GM21717 (cell line): ENCODE measurements around the gene MOB3B.

ENCODE experiments used
- ATAC-seq: cut with Tn5 transposase; IDR thresholded peaks from one replicate; pipeline ENCODE4 v1.9.1; 2021; ENCODE audit warnings: mild to moderate bottlenecking, moderate library complexity; ENCODE audit not compliant: unreplicated experiment

MOB3B gene

DNA sequence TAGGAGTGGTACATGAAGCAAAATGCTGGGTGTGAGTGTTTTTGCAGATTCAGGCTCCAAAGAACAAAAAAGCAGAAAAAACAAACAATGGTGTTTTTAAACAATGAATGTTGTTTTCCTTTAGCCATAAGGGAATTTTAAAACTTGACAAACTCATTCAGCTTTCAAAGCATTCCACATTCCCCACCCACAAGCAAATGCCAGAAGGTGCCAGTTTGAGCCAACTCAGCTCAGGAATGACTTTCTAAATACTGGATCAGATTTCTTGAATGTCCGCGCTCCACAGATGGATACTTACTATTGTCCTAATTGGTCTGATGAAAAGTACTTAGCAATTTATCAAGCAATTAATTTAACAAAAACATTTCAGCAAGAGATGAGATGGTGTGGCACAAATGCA is 12.9 kb upstream of the MOB3B start:
- no peak for ATAC-seq

DNA sequence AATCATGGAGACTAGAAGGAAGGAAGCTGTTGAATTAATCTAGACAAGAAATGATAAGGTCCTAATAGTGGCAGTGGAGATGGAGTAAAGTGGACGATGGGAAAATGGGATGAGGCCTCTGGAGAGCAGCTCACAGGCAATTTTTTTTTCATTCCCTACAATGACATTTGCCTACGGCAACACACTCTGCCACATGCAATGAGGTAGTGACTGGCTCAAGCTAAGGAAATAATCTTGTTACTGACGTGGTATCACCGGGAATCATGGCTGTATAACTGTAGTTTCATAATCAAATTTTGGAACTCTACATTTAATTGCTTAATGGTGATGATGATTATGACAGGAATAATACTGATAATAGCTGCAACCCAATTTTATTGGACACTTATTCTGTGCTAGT is 12.1 kb upstream of the MOB3B start:
- no peak for ATAC-seq

DNA sequence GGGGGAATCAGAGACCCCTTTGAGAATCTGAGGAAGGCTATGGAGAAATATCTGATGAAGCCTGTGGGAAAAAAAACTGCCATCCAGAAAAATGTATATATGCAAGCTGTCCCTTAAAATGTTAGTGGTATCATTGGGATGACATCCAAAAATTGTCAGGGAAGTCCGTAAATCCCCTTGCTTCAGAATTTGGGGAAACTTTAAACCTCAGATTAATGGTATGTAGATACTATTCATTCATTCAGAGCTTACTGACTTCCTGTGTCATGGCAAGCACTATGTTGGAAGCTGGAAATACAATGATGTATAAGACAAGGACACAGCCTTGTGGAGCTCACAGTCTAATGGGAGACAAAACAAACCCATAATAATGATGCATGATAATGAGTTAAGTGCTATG is 10.9 kb upstream of the MOB3B start:
- ATAC-seq = no peak

DNA sequence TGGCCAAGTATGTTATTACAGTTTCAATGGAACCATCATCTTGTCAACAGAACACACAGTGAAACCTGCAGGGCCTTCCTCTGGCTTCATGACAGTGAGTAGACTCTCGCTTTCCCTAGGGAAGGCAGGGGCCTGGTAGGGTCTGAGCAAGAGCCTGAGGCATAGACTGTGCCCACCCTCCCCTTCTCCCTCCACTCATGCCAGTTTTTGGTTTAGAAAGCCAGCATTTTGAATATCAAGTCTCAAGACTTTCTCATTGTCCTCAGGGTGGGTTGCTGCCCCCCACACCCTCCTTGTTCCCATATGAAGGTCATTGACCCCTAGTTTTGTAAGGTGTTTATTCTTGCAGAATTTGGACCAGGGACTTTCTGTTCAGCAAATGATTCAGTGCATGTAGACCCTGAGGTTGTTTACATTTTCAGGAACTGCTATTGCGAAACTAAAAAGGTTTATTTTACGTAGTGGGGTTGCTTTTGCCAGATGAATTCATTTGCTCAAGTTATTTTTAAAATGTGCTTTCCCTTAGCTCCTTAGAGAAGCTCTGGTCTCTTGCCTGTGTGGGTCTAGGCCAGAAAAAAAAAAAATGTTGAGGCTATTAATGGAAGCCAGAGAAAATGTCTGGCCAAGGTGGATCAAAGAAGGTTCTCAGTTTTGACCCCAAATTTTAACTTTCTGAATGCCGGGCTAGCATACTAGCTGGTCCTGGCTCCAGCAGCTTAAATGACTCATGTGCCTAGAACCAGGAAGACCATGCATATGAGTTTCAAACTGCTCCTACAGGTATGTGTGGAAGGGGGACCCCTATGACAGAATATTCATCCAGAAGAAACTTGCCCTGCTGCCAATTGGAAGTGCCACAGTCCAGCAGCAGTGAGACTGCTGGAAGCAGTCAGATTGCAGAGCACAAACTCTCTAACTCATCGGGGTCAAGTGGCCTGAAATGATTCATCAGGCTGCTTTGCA is 10.1 kb upstream of the MOB3B start:
- ATAC-seq = peak; percentile 47

DNA sequence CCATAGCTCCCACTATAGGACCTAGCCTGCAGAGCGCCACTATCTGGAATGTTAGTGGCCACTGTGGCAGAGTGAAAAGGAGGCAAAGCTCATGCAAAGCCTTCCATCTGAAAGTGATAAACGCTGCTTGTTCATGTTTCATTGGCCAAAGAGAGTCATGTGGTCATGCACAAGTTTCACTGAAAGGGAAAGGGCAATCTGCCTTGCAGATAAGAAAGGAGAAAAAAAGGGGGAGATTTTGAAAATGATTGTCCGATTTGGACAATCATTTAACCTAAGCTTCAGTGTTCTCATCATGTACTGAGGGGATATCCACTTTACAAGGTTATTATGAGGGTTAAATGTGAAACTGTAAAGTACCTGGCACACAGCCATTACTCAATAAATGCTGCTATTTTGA is 9.0 kb upstream of the MOB3B start:
- ATAC-seq = no peak

- ATAC-seq = no peak
These were observed 8.1 kb upstream of the MOB3B start for GRCh38 chr9:27537756-27538155.

DNA sequence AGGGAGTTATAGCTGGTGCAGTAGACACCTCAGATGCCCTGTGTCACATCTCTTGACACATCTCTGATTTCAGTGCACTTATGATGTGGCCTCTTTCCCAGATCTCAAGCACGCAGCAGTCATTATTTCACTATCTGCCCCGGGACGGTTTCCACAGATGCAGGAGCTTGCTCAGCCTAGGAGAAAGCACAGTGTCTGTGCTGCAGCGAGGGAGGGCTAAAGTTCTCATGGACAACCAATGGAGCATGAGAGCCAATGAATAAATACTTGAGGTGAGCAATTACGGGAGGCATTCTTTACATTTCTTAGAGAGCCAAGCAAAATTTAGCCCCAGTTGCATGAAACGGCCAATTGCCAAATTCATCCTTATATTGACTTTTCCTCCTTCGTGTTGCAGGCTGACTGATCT is 7.4 kb upstream of the MOB3B start:
- ATAC-seq = no peak

GRCh38 chr9:27536168-27536567 is 6.6 kb upstream of the MOB3B start:
- ATAC-seq = no peak

DNA sequence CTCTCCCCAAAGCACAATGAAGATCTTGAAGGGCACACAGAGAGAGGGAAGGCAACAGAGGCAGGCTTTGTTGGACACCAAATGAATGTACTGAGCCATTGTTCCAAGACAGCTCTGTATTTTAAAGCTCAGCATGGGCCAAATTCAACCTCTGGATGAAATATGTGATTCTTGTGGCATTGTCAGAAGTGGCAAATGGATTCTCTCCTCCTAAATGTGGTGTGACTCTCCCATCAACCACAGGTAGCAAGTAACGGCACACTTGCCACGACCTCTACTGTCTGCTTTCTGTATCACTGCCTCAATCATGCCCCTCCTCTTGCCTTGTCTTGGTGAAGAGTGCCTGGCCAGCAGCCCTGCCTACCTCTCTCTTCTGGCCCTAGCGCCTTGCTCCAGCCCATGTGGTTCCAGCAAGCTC is 6.1 kb upstream of the MOB3B start:
- no peak for ATAC-seq

GRCh38 chr9:27534658-27535209 is 5.1 kb upstream of the MOB3B start:
- ATAC-seq = no peak

DNA sequence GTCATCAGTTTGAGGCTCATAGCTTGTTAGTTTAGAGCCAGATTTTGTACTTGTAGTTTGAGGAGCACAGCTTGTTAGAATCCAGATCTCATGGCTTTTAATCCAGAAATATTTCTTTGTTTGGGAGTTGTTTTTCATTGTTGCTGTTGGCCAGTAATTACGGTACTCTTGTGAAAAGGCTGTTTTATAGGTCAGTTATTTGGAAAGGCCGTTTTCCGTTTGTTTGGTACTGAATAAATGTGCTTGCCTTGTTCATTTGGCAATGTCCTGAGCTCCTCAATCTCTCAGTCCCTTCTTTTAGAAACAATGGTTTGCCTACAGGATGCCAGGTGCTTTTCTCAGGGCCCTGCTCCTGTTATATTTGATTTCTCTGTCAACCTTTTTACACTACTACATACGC is 4.5 kb upstream of the MOB3B start:
- ATAC-seq = no peak

- no peak for ATAC-seq
These were observed 3.7 kb upstream of the MOB3B start for GRCh38 chr9:27533311-27533710.

DNA sequence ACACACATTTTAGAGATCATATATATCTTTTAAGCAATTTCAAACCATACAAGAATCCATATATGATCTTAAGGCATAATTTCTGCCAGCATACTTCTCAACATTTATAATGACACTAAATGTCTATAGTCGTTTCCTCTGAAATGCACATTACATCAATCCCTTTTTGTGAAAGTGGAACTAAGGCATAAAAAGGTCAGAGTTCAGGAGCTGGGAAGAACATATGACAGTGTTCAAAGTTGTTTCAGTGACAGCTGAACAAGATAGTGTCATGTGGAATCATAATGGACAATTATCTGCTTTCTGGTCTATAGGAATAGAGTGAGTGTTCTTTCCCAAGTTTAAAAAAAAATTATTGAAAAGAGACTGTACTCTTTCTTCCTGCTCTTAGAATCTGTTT is 2.4 kb upstream of the MOB3B start:
- ATAC-seq = no peak

- no peak for ATAC-seq
These were observed 1.5 kb upstream of the MOB3B start for GRCh38 chr9:27530915-27531755.

DNA sequence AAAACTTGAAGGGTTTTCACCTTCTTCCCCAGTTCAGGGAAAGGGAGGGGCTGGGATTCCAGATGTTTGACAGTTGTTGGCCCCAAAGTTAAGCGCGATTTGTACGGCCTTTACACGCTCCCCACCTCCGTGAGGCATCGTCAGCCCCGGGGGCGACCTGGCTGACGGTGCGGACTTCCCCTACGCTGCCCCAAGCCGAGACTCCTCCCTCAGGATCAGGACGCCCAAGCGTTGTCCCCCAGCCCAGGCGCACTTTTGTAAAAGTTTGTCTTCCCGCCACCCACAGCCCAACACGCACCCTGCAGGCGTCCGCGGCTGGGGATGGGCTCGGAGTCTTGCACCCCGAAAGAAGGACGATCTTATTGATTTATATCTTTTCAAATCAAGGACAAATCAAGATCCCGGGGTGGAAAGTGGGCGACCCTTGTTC is 713 bp downstream of the MOB3B start:
- peak; percentile 72 for ATAC-seq

DNA sequence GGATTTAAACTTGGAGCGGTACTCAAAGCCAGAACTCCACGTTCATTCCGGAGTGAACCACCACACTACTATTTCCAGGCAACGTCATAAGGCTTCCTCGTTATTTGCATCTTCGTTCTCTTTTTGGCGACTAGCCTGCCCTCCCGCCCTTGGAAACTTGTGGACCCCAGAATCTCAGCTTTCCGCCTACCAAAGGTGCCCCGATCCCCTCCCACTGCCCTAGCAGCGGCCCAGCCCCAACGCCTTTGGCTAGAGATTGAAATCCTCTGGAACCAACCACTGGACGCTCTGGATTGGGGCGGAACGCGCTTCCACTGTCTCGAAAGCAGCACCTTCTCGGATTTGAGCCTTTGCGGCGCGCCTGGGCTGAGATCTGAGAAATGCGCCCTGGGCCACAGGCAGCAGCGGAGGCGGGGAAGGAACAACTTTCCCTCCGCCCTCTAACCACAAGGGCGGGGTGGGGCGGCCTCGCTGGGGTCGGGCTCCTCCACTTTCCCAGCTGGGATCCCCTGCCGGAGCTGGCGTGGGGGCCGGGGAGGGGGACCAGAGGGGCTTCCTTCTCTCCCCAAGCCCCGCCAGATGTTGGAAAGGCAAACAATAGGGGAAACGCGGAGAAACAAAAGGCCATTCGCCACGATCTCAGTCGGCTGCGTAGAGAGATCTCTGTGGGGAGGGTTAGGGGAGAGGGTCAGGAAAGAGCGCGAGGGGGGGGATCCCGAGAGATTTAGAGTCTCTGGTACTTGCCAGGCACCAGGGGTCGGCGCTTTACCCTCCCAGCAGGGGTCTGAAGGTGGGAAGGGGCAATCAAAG is 1.3 kb downstream of the MOB3B start:
- ATAC-seq = peak; percentile 69

- ATAC-seq = no peak
These were observed 1.9 kb downstream of the MOB3B start for GRCh38 chr9:27527702-27528075.

- no peak for ATAC-seq
These were observed 5.4 kb downstream of the MOB3B start, which contains the start of gene IFNK for GRCh38 chr9:27524236-27524635. TSS of gene IFNK (plus strand) at chr9:27524290. CDS start at chr9:27524337, 47 bp downstream.

- no peak for ATAC-seq
These were observed 6.5 kb downstream of the MOB3B start for GRCh38 chr9:27523141-27523540.

DNA sequence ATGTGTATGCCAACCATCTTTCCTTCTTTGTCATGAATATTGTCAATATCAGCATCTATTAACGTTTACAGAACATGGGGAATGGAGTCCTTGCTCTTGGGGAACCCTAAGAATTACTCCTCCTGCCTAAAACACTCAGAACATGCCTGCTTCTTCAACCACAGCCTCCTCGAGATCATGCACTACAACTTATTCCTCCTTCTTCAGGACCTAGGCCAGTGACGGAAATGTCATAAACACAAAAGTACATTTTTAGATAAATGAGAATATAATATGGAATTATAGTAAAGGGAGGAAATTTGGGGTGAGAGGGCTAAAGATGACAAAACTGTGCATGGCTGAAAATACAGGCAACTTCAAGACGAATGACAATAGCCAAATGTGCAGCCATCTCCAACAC is 8.6 kb downstream of the MOB3B start:
- ATAC-seq = no peak
